Endodermal cell (in vitro differentiated cells): Measurements from ENCODE around the gene GYS1. TPM values are rescaled to one million over a fixed set of nuclear protein-coding genes. Genes with fewer than 3 reads are reported as not detected.

Source experiments
- DNase-seq: peaks from one replicate; pipeline ENCODE4 v3.0.0-alpha.2; 2017
- H3K27ac ChIP-seq: 2 replicates; pipeline ENCODE4 v1.5.1; 2013; ENCODE audit warnings: mild to moderate bottlenecking, low read depth, low read length, moderate library complexity
- H3K27me3 ChIP-seq: 2 replicates; pipeline ENCODE4 v1.6.1; 2013; ENCODE audit warnings: mild to moderate bottlenecking, low read length, moderate library complexity; ENCODE audit not compliant: insufficient read depth, control insufficient read depth, poor library complexity, severe bottlenecking
- H3K36me3 ChIP-seq: 2 replicates; pipeline ENCODE4 v1.7.0; 2013; ENCODE audit warnings: mild to moderate bottlenecking, low read length, moderate library complexity; ENCODE audit not compliant: control insufficient read depth, insufficient read depth
- H3K4me1 ChIP-seq: one replicate; pipeline ENCODE4 v1.7.0; 2013; ENCODE audit warnings: low read length; ENCODE audit not compliant: control insufficient read depth, insufficient read depth
- H3K4me3 ChIP-seq: 2 replicates; pipeline ENCODE4 v1.5.1; 2013; ENCODE audit warnings: mild to moderate bottlenecking, low read length, moderate library complexity
- H3K9ac ChIP-seq: 2 replicates; pipeline ENCODE4 v1.6.1; 2013; ENCODE audit warnings: mild to moderate bottlenecking, low read length, moderate library complexity; ENCODE audit not compliant: poor library complexity, severe bottlenecking; ENCODE audit errors: extremely low read depth
- H3K9me3 ChIP-seq: 2 replicates; pipeline ENCODE4 v1.6.1; 2013; ENCODE audit warnings: mild to moderate bottlenecking, low read length, moderate library complexity; ENCODE audit not compliant: control insufficient read depth
- H3K27ac Mint-ChIP-seq: 2 replicates; pipeline ENCODE4 v1.8.0; 2020; ENCODE audit warnings: mixed read lengths
- H3K27me3 Mint-ChIP-seq: 2 replicates; pipeline ENCODE4 v1.8.0; 2021; ENCODE audit warnings: mild to moderate bottlenecking, mixed read lengths; ENCODE audit not compliant: insufficient read depth
- H3K36me3 Mint-ChIP-seq: 2 replicates; pipeline ENCODE4 v1.8.0; 2020; ENCODE audit warnings: low read depth, mixed read lengths
- H3K4me1 Mint-ChIP-seq: 2 replicates; pipeline ENCODE4 v1.8.0; 2020; ENCODE audit warnings: mixed read lengths
- H3K4me3 Mint-ChIP-seq: 2 replicates; pipeline ENCODE4 v1.8.0; 2020; ENCODE audit warnings: mild to moderate bottlenecking, moderate library complexity, mixed read lengths
- H3K9me3 Mint-ChIP-seq: 2 replicates; pipeline ENCODE4 v1.8.0; 2020; ENCODE audit warnings: mild to moderate bottlenecking, mixed read lengths
- whole genome bisulfite sequencing, 2 experiments: methylation state at CpG; one replicate each; pipeline versions ENCODE4 v1.1.5 to v1.1.7; 2013; ENCODE audit warnings: missing lambda C conversion rate in 2 of 2, mixed read lengths in 1 of 2; ENCODE audit not compliant: insufficient coverage in 1 of 2, insufficient read length in 1 of 2; 5-methylcytosine and 5-hydroxymethylcytosine counted together
- total RNA-seq, 2 donors: library from RNA; stranded (reverse); fragmentation: NEBNext Ultra II Directional in 1 of 2; extraction: Animal tissue kit (Norgen Biotek cat#: 25700) in 1 of 2; gene quantifications; 2 replicates in 1 of 2; 3 replicates in 1 of 2; pipeline ENCODE4 v1.2.1, GENCODE V29; 2021
- TF ChIP-seq, protein P1 (sequence below): fragments of 200-600 bp; sonication (generic); conservative IDR thresholded peaks from 2 replicates; pipeline ENCODE4 v1.5.0; 2021; ENCODE audit warnings: antibody characterized with exemption, mild to moderate bottlenecking

The GYS1 gene
- total RNA-seq, 2 donors from 2014 or later = 63.5 to 69.1 TPM

GRCh38 chr19:48955308-48955958 is 37.7 kb downstream of the GYS1 start:
- Histone ChIP-seq H3K27ac (peak overlapping the region; percentile 89), H3K9me3 (no peaks in the 10 kb centered on the region), H3K36me3 (peaks cover 30% of the 10 kb centered on the region), H3K4me1 (no peaks in the 10 kb centered on the region), H3K9ac (peak overlapping the region; percentile 91), H3K4me3 (peak overlapping the region; percentile 95), H3K27me3 (no peaks in the 10 kb centered on the region)
- Mint-ChIP-seq H3K27me3 (peaks cover 7% of the 10 kb centered on the region), H3K4me1 (peaks cover 14% of the 10 kb centered on the region), H3K4me3 (peak overlapping the region; percentile 65), H3K9me3 (no peaks in the 10 kb centered on the region), H3K27ac (peak overlapping the region; percentile 81), H3K36me3 (peaks cover 36% of the 10 kb centered on the region)
- TF ChIP-seq, protein P1, sequence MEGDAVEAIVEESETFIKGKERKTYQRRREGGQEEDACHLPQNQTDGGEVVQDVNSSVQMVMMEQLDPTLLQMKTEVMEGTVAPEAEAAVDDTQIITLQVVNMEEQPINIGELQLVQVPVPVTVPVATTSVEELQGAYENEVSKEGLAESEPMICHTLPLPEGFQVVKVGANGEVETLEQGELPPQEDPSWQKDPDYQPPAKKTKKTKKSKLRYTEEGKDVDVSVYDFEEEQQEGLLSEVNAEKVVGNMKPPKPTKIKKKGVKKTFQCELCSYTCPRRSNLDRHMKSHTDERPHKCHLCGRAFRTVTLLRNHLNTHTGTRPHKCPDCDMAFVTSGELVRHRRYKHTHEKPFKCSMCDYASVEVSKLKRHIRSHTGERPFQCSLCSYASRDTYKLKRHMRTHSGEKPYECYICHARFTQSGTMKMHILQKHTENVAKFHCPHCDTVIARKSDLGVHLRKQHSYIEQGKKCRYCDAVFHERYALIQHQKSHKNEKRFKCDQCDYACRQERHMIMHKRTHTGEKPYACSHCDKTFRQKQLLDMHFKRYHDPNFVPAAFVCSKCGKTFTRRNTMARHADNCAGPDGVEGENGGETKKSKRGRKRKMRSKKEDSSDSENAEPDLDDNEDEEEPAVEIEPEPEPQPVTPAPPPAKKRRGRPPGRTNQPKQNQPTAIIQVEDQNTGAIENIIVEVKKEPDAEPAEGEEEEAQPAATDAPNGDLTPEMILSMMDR = no peak
- DNase-seq = no peak
- WGBS, 2 experiments = 66 to 86% methylated on average over 8 to 16 of the region's 16 CpGs

DNA sequence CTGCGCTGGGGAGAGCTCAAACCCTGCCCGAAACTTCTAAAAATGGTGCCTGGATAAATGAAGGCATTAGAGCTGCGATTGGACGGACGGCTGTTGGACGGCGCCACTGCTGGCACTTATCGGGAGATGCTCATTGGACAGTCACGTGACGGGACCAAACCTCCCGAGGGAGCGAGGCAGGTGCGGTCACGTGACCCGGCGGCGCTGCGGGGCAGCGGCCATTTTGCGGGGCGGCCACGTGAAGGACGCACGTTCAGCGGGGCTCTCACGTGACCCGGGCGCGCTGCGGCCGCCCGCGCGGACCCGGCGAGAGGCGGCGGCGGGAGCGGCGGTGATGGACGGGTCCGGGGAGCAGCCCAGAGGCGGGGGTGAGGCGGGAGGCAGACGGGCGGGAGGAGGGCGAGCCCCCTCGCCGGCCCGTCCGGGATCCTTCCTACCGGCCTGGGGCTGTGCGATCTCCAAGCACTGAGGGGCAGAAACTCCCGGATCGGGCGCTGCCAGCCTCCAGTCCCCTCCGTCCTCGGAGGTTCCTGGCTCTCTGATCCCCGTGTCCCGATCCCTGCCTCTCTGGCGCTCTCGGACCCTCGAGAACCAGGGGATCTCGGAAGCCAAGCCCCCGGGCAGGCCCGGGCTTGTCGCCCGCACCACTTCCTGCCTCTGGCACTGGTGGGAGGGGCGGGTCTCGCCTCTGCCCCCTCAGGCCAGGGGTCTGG is 38.4 kb downstream of the GYS1 start, which contains the start of gene BAX:
TSS of gene BAX (plus strand) at position 281 of the 713 bp plus-strand sequence. CDS start at position 335, 54 bp downstream.
- H3K36me3 ChIP-seq = peaks cover 30% of the 10 kb centered on the region
- H3K9me3 Mint-ChIP-seq = no peaks in the 10 kb centered on the region
- TF ChIP-seq, protein P1 = peak; percentile 37
- peak within 1 kb of the TSS; percentile 91 for H3K9ac ChIP-seq
- H3K9me3 ChIP-seq = no peaks in the 10 kb centered on the region
- peak within 1 kb of the TSS; percentile 65 for H3K4me3 Mint-ChIP-seq
- H3K4me1 Mint-ChIP-seq = peaks cover 14% of the 10 kb centered on the region
- H3K36me3 Mint-ChIP-seq = peaks cover 36% of the 10 kb centered on the region
- no peaks in the 10 kb centered on the region for H3K27me3 ChIP-seq
- H3K27me3 Mint-ChIP-seq = peaks cover 7% of the 10 kb centered on the region
- peak within 1 kb of the TSS; percentile 92 for H3K27ac Mint-ChIP-seq
- H3K27ac ChIP-seq = peak within 1 kb of the TSS; percentile 89
- peak within 1 kb of the TSS; percentile 95 for H3K4me3 ChIP-seq
- WGBS, 2 experiments = 0 to 2% methylated on average over 25 to 71 of the region's 71 CpGs
- DNase-seq = peak; percentile 99
- no peaks in the 10 kb centered on the region for H3K4me1 ChIP-seq

- 64 to 80% methylated on average over 6 to 11 of the region's 11 CpGs for WGBS, 2 experiments
- Histone ChIP-seq H3K4me1 (no peaks in the 10 kb centered on the region), H3K9me3 (no peaks in the 10 kb centered on the region), H3K9ac (peak overlapping the region; percentile 91), H3K36me3 (peaks cover 30% of the 10 kb centered on the region), H3K4me3 (peak overlapping the region; percentile 95), H3K27me3 (no peaks in the 10 kb centered on the region), H3K27ac (no peak overlapping the region)
- TF ChIP-seq, protein P1 = no peak
- Mint-ChIP-seq H3K27me3 (peaks cover 7% of the 10 kb centered on the region), H3K4me3 (peak overlapping the region; percentile 65), H3K27ac (peak overlapping the region; percentile 92), H3K9me3 (no peaks in the 10 kb centered on the region), H3K36me3 (peaks cover 32% of the 10 kb centered on the region), H3K4me1 (peaks cover 14% of the 10 kb centered on the region)
- no peak for DNase-seq
These were observed 39.0 kb downstream of the GYS1 start for GRCh38 chr19:48953990-48954594.
